ENCODE results near the gene PRDM11.

PRDM11 gene

DNA sequence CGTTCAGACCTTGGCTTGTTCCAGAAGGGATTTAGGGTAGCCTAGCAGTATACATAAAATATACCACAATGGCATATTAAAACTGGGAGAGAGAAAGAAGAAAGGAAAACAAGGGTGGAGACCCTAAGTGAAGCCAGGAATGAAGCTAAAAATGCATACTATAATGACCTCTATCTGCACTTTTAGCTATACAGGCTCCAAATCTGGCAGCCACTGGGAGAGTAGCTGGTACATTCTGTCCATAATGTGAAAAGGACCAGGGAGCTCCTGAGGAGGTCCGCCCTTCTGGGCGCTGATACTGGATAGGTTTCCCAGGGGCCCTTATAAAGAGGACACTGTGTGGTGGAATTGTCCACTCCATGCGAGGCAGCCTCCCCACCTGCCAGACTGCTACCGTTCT is 42.8 kb downstream of the PRDM11 start:
- Histone ChIP-seq H3K27ac (no peak overlapping the region), H3K4me3 (no peak overlapping the region)

DNA sequence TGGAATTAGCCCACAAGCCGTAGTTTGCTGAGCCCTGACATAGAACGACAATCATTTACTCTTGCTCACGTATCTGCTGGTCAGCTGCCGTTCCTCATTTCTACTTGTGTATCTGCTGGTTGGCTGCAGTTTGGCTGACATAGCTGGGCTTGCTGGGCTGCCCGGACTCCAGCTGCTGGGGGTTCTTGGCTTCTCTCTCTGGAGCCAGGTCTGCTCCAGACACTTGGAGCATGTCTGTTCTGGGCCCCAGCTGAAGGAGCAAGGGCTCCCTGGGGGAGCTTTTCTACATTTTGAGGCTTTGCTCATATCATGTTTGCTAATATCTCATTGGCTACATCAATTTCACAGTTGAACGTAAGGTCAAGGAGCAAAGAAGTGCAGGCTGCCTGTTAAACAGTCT is 47.3 kb downstream of the PRDM11 start:
- H3K4me3 ChIP-seq, result no peak overlapping the region
- H3K27ac ChIP-seq, result no peak overlapping the region

DNA sequence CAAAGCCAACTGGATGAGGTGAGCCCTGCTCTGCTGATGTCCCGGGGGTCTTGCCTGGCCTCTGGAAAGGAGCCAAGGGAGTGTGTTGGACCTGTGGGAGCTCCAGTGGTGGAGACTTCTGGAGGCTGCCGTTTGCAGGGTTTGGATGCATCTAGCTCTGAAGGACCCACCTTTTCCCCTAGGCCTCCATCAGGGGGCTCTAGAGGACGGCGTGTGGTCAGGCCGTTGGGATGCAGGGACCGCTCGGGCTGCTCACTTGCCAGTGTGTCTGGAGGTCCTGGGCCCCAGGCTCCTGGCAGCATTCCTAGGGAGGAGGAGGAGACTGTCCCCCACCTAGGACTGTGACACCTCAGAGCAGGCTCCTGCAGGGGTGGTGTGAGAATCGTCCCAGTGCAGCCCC is 58.3 kb downstream of the PRDM11 start:
- H3K27ac ChIP-seq, result no peak overlapping the region
- no peak overlapping the region for H3K4me3 ChIP-seq

GRCh38 chr11:45205978-45206377 is 59.5 kb downstream of the PRDM11 start:
- H3K27ac ChIP-seq, result no peak overlapping the region
- no peak overlapping the region for H3K4me3 ChIP-seq

DNA sequence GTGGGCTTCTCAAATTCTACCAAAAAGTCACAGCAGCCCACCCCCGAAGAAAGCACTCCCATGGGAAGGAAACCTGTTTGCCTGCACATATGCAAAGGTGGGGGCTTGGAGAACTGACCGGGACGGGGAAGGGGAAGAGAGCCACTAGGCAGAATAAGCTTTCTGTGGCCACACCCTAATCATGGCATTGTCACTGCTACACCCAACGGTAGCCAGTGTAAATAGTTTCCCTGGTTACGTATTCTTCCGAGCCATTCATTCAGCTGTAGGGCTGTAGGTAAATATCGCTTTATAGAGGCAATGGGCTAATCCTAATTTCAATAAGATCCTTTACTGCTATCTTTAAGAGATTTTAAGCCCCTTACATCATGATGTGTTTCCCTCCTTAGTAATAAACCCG is 61.7 kb downstream of the PRDM11 start:
- Histone ChIP-seq H3K4me3 (no peak overlapping the region), H3K27ac (no peak overlapping the region)

DNA sequence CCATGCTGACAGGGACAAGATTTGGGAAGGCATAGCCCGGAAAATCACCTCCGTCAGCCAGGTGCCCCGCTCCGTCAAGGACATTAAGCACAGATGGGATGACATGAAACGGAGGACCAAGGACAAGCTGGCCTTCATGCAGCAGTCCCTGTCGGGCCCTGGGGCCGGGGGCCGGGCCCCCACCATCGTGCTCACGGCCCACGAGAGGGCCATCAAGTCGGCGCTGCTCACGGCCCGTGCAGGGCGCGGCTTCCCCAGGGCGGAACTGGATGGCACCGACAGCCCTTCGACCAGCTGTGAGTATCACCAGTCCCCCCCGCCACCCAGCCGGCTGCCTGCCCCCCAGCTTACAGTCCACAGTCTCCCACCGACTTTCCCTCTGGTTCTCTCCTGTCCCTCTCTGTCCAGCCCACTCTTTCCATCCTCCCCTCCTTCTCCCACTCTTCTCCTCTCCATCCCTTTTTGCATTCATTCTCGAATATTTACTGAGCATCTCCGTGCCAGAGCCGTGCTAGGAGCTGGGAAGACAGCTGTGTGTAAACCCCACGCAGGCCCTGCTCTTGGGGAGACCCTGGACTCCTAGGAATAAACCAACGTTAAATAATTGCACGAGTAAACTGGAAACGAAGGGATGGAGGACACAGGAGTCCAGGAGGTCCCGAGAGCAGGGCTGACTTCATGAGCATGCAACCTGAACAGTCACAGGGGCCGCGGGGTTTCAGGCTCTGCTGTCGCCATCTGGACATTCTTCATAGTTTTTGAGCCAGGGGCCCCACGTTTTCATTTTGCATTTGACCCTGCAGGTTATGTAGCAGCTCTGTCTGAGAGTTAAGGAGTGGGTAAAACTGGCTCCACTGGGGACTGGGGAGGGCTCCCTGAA is 62.8 kb downstream of the PRDM11 start:
- H3K4me3 ChIP-seq, result no peak overlapping the region
- H3K27ac ChIP-seq, result peak overlapping the region in 1 of 21 experiments; percentile 12

DNA sequence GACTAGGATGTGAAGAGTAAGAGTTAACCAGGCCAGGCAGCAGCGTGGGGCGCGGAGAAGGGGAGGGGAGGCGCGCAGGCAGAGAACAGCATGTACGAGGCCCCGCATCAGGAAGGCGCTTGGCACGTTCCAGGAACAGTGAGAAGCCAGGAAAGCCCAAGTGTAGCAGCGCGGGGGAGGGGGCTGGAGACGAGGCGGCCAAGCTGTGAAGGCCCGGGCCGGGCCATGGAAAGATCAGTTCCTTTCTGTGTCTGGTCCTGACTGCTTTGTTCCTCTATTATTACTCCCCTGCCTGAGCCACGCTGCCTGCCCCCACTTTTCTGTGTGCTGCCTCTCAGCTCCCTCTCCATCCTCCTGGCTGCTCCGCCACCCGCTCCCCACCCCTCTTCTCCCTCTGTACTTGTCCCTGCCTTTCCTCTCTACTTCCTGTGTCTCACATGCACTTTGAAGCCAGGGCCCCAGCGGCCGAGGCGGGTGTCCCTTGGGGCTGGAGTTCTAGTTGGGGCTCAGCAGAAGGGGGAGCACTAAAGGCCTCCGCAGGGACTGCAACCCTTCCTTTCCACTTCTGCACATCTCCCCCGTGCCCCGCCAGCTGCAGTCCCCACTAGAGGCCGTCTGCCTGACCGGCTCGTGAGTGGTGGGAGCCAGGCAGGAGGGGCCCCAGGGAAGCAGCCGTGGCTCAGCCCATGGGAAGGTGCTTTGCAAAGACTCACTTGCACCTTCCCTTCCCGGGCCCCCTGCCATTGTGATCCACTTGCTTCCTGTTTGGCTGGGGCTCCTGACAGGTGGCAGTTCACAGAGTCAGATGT is 63.7 kb downstream of the PRDM11 start:
- Histone ChIP-seq H3K4me3 (no peak overlapping the region), H3K27ac (peak overlapping the region in 1 of 21 experiments; percentile 12)

GRCh38 chr11:45210846-45211245 is 64.4 kb downstream of the PRDM11 start:
- no peak overlapping the region for H3K4me3 ChIP-seq
- H3K27ac ChIP-seq, result no peak overlapping the region

GRCh38 chr11:45211732-45212131 is 65.3 kb downstream of the PRDM11 start:
- Histone ChIP-seq H3K4me3 (no peak overlapping the region), H3K27ac (no peak overlapping the region)

GRCh38 chr11:45212566-45213315 is 66.3 kb downstream of the PRDM11 start:
- H3K4me3 ChIP-seq, result no peak overlapping the region
- H3K27ac ChIP-seq, result no peak overlapping the region

GRCh38 chr11:45213316-45213665 is 66.9 kb downstream of the PRDM11 start:
- no peak overlapping the region for H3K4me3 ChIP-seq
- H3K27ac ChIP-seq, result no peak overlapping the region

DNA sequence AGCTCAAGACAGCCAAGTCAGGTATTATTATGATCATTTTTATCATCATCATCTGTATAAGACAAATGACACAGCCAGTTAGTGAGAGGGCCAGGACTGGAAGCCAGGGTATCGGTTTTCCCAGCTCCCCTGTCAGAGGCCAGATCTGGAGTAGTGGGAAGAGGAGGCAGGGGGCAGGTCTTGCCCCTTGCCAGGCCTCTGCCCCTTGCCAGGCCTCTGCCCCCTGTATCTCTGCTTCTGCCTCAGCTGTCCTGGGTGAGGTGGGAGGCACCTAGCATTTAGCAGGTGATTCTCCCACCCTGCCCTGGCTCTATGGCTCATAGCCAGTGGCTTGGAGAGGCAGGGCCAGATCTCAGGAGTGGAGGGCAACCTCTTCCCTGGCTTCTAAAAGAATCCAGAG is 67.3 kb downstream of the PRDM11 start:
- Histone ChIP-seq H3K27ac (no peak overlapping the region), H3K4me3 (no peak overlapping the region)

DNA sequence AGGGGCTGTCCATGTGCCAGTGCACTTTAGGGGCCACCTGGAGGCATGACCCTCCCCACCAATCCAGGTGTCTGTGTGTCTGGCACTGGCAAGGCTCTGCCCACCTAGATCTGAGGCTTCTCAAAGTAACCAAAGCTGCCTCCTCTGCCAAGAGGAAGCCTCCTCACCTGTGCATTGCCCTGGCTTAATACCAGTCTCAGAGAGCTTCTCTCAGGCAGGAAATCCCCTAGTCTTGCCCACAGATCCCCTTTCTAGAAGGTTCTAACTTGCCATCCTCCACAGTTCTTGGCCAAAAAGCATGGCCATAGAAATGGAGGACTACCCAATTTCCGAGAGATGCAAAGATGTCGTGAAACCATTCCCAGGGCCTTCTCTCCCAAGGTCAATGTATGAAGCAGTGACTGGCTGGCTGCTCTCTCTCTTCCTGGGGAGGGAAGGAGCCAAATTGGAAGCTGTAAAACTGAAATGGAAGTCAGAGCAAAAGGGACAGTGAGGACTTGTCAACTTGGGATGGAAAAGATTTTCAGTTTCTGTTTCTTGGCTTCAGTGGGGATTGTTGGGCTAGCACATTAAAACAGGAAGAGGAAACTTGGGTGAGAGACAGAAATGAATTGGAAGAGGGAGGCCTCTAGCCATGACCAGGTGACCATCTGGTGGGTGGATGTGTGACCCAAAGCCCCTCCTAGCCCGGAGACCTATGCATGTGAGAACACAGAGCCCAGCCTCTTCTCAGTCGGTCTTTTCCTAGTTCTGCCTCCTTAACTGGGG is 68.8 kb downstream of the PRDM11 start:
- H3K4me3 ChIP-seq, result no peak overlapping the region
- H3K27ac ChIP-seq, result peak overlapping the region in 2 of 21 experiments; percentile 7 to 29

DNA sequence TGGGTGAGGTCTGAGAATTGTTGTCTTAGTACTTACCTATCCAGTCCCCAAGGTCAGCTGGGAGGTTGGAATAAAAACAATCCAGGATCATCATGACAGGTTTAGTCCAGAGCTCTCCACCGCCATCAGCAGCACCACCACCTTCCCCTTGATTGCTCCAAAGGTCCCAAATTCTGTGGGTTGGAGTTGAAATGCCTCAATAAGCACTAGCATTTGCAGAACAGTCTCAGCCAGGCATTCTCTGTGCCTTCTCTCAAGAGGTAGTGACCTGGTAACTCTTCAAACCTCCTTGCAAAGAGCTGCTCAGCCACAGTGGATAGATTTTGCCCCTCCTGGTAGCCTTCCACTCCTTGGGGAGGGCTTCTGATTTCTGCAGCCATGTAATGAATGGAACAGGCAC is 69.6 kb downstream of the PRDM11 start:
- no peak overlapping the region for H3K4me3 ChIP-seq
- no peak overlapping the region for H3K27ac ChIP-seq

DNA sequence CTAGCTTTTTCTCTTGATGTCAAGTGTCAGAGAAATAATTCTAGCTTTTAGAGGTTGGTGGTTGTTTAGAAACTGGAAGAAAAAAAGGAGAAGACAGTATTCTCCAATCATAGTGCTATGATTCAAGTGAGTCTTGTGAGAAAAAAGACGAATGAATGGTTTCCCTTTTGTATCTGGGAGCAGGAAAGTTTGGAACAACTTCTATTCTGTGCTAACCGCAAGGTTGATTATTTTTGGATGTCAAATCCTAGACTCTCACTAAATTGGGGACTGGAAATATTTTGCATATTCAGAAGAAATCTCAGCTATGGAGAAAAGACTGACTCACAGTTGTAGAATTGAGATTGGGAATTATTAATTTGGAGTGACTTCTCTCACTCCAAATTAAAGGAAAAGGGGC is 70.5 kb downstream of the PRDM11 start:
- Histone ChIP-seq H3K27ac (no peak overlapping the region), H3K4me3 (no peak overlapping the region)

DNA sequence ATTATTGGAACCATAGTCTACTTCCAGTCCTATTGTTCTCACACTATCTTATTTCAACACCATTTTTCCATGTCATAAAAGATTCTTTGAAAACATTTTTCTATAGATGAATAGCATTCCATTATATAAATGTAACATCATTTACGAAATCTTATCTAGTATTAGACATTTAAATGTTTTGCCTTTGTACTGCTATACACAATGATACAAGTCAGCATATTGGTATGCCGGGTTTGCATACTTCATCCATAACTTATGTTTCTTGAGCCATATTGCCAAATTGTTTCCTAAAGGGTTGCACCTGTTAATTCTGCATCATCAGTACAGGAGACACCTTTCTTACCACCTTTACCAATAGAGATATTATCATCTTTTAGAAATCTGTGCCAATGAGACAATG is 71.6 kb downstream of the PRDM11 start:
- Histone ChIP-seq H3K4me3 (no peak overlapping the region), H3K27ac (no peak overlapping the region)

GRCh38 chr11:45218705-45219104 is 72.3 kb downstream of the PRDM11 start:
- Histone ChIP-seq H3K27ac (no peak overlapping the region), H3K4me3 (no peak overlapping the region)

- H3K27ac ChIP-seq, result no peak overlapping the region
- no peak overlapping the region for H3K4me3 ChIP-seq
These were observed 73.0 kb downstream of the PRDM11 start for GRCh38 chr11:45219411-45219810.

- no peak overlapping the region for H3K27ac ChIP-seq
These were observed 77.1 kb downstream of the PRDM11 start for GRCh38 chr11:45223496-45223895.

GRCh38 chr11:45224766-45225165 is 78.3 kb downstream of the PRDM11 start:
- Histone ChIP-seq H3K27ac (no peak overlapping the region), H3K4me3 (no peak overlapping the region)

More at GRCh38 chr11:45223496-45223895, 77.1 kb downstream of the PRDM11 start:
- no peak overlapping the region for H3K4me3 ChIP-seq

All from skin epidermis (tissue), 12 donors.